ENCODE data around the gene SYCP3.
A peak's percentile ranks its signal among the peaks of the same experiment; 100 is the strongest.

The SYCP3 gene

DNA sequence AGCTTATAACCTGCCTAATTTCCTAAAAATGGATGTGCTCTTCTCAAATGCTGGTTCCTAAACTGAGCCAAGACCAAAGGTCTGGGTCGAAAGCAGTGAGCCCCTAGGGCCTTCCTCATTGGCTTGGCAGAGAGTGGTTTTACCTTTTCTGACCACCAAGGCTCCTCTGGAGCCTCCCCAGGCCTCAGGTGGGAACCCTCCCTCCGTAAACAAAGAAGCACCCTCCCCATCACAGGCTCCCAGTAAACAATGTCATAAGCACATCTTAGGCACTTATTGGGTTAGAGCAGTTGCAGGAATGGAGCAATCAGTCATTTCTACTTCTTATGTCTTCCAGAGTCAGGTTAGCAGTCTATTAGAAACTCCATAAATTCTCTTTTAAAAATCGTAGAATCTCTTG is 35.8 kb downstream of the SYCP3 start:
- no peak overlapping the region for H3K4me3 ChIP-seq (ENCODE audit: low read length)
- no peak for TF ChIP-seq CTCF (conservative IDR thresholded peaks at IDR 0.05; ENCODE audit: low read length)
- no peak for DNase-seq (ENCODE audit: low read depth)

DNA sequence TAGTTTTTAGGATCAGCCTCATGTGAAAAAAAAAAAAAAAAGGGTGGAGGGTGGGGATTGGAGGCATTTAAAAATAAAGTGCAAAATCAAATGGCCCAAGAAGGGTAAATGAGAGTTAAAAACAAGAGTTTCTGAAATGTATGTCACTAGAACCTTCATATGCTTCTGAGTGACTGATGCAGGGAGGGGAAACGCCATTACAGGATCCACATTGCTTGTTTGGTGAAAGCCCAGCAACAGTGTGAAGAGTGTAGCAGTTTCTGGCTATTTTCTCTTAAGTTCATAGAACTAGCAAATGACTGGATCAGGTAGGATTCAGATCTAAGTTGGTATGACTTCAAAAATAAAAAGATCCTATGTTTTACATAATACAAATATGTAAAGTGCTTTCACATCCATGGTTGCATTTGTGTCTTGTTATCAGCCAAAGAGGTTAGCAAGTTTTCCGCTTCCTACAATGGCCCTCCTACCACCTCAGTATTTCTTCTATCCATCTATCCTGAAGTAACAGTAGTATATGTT is 38.9 kb downstream of the SYCP3 start:
- DNase-seq (ENCODE audit: low read depth), result no peak
- TF ChIP-seq CTCF (conservative IDR thresholded peaks at IDR 0.05; ENCODE audit: low read length), result no peak
- no peak overlapping the region for H3K4me3 ChIP-seq (ENCODE audit: low read length)

DNA sequence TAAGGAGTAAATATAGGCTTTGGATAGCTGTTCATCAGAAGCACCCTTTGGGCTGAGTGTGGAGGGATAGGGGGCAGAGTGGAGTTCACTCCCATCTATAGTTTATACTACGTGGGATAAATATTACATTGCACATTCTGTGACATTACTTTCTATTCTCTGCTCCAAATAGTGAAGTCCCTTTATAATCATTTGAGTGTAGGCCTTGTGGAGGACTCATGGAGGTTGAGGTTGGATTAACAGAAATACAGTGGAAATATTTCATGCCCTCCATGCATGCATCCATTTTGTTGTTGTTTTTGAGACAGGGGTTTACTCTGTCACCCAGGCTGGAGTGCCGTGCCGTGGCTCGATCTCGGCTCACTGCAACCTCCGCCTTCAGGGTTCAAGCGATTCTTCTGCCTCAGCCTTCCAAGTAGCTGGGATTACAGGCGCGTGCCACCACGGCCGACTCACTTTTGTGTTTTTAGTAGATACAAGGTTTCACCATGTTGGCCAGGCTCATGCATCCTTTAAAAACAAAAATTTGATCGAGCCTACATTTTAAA is 40.4 kb downstream of the SYCP3 start:
- no peak for DNase-seq (ENCODE audit: low read depth)
- TF ChIP-seq CTCF (conservative IDR thresholded peaks at IDR 0.05; ENCODE audit: low read length), result peak; percentile 44
- H3K4me3 ChIP-seq (ENCODE audit: low read length), result peak overlapping the region; percentile 81

DNA sequence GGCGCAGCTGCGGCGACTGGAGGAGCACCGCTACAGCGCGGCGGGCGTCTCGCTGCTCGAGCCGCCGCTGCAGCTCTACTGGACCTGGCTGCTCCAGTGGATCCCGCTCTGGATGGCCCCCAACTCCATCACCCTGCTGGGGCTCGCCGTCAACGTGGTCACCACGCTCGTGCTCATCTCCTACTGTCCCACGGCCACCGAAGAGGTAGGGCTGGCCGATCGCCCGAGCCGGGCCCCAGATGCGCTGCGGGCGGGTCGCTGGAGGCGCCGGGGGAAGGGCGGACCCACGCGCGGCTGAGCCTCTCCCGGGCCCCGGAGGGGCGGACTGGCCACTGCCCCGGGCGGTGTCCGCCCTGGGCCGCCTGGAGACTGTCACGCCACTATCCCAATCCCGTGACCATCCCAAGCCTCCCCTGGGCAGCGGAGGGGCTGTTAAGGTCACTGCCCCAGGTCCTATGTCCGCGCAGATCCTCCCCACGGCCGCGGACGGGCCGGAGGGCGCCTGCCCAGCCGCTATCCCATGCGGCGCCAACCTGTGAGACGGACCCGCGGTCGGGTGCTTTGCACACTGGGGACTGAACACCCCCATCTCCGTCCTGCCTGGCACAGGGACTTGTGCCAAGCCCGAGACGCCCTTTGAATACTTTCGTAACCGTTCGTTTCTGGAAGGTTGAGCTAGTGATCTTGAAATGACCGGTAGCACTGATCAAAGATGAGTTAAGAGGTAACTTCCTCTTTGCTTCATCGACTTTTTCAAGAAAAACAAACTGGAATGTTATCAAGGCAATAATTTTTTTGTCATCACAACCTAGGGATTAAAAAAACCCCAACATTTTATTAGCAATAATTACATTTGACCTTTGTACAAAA is 41.1 kb downstream of the SYCP3 start:
- TF ChIP-seq CTCF (conservative IDR thresholded peaks at IDR 0.05; ENCODE audit: low read length), result no peak
- peak; percentile 40 for DNase-seq (ENCODE audit: low read depth)
- peak overlapping the region; percentile 81 for H3K4me3 ChIP-seq (ENCODE audit: low read length)

DNA sequence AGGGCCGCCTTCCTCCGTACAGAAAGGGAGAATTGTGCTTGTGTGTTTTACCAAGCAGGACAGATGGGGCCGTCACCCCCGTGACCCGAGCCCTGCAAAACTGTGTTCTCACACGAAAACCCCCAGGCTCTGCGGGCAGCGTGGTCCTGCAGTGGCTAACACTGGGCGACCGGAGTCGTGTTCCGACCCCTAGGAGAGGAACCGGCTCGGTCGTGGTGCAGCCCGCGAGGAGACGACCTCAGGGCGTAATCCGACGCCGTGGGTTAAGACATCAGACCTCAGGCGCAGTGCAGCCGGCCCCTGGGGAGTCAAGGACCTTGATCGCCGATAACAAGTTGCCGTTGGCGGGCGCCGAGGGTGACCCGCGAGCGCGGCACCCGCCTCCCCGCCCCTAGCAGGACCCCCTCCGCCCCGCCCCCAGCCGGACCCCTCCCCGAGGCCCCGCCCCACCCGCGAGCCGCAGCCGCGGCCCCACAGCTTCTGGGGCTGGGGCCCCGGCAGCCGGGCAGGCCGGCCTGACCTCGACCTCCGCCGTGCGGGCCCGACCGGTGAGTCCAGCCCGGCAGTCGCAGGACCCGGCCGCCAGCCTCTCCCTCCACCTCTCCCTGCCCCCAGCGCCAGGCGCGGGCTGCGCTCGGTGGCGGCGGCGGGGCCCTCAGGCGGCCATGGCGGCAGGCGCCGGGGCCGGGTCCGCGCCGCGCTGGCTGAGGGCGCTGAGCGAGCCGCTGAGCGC is 41.9 kb downstream of the SYCP3 start, which contains the start of gene CHPT1:
Gene CHPT1, plus strand, starts transcription at position 444 of the 733 bp plus-strand sequence. Its CDS starts 222 bp downstream, at position 666.
- H3K4me3 ChIP-seq (ENCODE audit: low read length), result peak within 1 kb of the TSS; percentile 81
- DNase-seq (ENCODE audit: low read depth), result peak; percentile 16
- no peak for TF ChIP-seq CTCF (conservative IDR thresholded peaks at IDR 0.05; ENCODE audit: low read length)

DNA sequence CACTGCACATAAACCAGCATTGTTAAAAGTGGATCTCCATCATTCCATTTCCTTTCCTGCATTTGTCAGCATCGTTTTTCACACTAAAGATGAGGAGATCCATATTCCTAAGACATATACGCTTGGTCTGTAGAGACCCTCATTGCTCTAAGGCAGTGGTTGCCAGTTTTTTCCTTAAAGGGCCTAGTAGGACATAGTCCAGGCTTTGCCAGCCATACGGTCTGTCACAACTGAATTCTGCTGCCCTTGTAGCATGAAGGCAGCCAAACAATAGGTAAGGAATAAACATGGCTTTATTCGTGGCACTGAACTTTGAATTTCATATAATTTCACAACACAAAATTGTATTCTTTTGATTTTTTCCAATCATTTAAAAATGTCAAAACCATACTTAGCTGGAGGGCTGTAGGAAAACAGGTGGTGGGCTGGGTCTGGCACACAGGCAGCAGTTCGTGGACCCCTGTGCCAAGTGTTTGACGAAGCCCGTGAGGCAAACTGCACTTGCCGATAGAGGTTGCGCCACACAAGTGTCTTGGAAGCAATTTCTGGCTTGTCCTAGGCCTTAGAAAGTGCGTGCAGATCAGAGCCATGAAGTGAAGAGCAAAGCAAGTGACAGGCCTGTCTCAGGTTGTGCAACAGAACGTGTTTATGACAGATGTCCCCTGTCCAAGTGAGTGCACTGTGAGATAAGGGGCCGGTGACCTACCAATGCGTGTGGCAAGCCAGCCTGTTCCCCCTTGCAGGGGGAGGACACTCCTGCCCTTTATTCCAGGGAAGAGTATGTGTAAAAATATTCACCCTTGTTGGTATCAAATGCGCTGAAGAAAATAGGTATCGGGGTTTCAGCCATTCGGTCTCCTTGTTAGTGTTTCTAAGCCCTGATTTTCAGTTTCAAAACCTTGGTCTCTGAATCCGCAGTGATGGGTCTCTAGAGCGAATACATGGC is 42.7 kb downstream of the SYCP3 start:
- H3K4me3 ChIP-seq (ENCODE audit: low read length), result peak overlapping the region; percentile 81
- DNase-seq (ENCODE audit: low read depth), result peak; percentile 36
- no peak for TF ChIP-seq CTCF (conservative IDR thresholded peaks at IDR 0.05; ENCODE audit: low read length)

All from AG10803 (cell line).